SW 1271 (cell line): ENCODE results near the gene CCDC51.
"Not testable (repeated sequence)": the region's sequence is repeated elsewhere in the genome, so short reads cannot be mapped to it uniquely, and the experiment has no call there.

ENCODE experiments used
- DNase-seq, 2 experiments: peaks; one replicate each; lab custom pipeline; 2025; lab: John Stamatoyannopoulos, UW

CCDC51 gene, protein sequence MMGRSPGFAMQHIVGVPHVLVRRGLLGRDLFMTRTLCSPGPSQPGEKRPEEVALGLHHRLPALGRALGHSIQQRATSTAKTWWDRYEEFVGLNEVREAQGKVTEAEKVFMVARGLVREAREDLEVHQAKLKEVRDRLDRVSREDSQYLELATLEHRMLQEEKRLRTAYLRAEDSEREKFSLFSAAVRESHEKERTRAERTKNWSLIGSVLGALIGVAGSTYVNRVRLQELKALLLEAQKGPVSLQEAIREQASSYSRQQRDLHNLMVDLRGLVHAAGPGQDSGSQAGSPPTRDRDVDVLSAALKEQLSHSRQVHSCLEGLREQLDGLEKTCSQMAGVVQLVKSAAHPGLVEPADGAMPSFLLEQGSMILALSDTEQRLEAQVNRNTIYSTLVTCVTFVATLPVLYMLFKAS

DNA sequence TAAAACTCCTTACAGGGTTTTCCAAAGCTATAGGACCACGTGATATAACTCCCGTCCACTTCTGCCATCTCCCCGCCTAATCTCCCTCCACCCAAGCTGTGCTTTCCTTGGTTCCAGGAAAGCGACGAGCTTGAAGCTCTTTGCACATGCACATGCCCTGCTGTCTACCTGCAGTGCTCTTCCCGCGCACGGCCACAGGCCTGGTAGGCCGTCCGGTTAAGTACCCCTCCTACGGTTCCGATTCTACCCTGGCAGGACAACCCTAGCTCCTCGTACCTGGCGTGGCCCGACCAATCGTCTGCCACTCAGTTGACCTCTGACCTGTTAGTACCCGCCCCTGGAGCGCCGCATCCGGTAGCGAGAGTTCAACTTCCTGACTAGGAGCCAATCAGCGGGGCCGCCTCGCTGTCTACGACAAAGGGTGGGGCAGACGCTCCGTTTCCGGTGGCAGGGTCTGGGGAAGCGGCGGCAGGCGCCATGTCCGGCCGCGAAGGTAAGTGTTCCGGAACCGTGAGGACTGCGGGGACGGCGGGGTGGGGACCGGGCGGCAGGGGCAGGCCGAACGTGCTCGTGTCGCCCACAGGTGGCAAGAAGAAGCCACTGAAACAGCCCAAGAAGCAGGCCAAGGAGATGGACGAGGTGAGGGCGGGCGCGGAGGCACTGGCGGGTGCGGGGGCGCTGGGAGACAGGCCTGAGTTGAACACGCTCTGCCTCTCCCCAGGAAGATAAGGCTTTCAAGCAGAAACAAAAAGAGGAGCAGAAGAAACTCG is at the start of gene CCDC51, which contains the start of gene TMA7:
Gene CCDC51 (minus strand): TSS at position 300 of the 770 bp plus-strand sequence. CDS start 4,991 bp downstream, outside the sequence.
Gene TMA7 (plus strand): TSS at position 438 of the 770 bp plus-strand sequence. CDS start 40 bp downstream, at position 478.
- peak; percentile 81 to 95 for DNase-seq

DNA sequence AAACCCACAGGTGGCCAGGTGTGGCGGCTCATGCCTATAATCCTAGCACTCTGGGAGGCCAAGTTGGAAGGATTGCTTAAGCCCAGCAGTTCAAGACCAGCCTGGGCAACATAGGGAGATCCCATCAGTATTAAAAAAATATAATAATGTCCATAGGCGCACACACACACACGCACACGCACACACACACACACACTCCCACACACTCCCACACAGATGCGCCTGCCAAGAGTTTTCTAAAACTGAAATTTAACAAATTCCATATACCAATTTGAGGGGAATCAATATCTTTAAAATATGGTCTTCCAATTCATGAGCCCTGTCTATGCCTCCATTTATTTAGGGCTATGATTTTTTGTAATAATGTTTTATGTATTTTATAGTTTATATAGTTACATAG is 47.0 kb upstream of the CCDC51 start:
- DNase-seq, result no peak

DNA sequence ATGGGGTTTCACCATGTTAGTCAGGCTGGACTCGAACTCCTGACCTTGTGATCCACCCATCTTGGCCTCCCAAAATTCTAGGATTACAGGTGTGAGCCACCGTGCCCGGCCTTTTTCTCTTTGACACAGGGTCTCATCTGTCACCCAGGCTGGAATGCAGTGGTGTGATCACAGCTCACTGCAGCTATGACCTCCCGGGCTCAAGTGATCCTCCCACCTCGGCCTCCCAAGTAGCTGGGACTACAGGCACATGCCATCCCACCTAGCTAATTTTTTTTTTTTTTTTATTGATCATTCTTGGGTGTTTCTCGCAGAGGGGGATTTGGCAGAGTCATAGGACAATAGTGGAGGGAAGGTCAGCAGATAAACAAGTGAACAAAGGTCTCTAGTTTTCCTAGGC is 42.9 kb upstream of the CCDC51 start:
- DNase-seq, result not testable (repeated sequence)

DNA sequence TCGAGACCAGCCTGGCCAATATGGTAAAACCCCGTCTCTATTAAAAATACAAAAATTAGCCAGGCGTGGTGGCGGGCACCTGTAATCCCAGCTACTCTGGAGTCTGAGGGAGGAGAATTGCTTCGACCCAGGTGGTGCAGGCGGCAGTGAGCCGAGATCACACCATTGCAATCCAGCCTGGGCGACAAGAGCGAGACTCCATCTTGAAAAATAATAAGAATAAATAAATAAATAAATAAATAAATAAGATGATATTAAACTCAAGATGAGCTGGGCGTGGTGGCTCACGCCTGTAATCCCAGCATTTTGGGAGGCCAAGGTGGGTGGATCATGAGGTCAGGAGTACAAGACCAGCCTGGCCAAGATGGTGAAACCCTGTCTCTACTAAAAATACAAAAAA is 41.0 kb upstream of the CCDC51 start:
- not testable (repeated sequence) for DNase-seq

DNA sequence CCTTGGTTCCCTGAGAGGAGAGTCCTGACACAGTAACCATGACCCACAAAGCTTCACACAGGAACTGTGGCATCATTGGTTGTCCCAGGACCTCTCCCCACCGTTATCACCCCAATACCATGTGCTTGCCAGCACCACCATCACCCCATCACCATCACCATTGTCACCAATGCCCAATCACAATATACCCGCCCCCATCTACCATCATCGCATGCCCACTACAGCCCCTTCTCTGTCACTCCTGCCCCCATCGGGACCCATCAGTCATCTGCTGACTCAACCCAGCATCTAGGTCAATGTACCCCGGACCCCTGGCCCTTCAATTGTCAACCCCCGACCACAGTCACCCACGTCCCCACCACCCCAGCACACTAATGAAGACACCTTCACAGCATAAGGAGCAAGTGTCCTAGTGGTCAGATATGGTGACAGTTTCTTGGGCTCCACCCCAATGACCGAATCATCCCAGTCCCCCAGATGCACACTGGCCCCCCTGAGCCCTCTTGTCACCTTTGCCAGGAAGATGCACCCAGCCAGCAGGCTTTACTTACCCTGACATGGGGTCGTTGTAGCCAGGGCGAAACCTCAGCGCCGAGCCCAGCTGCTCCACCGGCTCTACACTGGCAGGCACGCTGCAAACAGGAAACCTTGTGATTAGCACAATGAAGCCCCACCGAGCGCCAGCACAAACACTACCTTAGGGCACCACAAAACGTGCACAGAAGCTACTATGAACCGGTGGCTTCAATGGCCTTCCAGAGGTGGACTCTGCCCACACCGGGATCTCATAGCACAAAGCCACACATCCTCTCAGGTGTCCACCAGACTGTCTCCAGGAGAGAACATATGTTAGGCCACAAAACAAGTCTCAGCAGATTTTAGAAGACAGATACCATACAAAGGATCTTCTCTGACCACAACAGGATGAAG is 39.0 kb upstream of the CCDC51 start:
- DNase-seq, result no peak

DNA sequence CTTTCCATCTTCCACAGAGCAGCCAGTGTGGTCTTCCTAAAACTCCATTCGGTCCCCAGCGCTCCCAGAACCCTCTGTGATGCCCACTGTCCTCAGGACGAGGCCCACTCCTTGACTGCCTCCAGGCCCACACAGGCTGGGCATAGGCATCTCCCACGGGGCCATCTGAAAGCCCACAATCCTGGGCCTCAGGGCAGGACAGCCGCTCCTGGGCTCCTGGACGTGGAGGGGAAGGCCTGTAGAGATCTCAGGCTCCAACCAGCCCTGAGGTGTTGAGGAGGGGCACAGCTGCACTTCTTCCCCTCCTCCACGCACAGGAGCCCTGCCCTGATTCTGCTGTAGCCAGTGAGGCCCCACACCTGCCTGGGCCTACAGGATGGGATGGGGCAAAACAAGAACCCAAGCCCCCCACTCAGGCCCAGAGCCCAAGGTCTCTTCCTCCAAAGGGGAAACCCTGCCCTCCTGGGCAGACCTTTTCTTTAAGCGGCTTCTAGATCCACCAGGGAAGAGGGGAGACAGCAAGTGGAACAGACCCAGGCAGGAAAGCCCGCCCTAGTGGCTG is 38.1 kb upstream of the CCDC51 start:
- no peak for DNase-seq

DNA sequence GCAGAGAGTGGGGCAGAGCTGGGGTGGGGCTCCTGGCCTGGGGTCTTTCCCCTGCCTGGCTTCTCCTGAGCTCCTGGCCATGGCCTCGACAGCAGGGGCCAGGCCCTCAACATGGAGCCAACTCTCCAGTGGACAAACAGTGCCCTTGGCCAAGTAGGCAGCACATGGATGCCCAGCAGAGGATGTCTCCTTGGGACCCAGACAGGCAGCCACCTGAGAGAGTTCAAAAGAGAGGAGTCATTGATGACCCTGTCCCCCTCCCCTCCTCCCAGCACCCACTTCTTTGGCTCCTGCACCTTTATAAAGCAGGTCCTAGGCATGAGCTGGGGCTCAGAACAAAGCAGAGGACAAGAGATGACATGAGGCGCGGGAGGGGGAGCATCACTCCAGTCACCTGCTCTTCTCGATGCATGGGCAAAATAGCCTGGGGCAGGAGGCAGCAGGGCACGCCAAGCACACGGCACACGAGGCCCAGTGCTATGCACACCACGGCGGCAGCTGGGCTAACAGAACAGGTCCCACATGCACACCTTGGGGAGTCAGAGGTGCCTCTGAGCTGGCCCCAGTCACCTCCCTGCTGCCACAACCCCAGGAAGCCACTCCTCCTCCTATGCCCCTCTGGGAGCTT is 36.6 kb upstream of the CCDC51 start:
- no peak for DNase-seq

DNA sequence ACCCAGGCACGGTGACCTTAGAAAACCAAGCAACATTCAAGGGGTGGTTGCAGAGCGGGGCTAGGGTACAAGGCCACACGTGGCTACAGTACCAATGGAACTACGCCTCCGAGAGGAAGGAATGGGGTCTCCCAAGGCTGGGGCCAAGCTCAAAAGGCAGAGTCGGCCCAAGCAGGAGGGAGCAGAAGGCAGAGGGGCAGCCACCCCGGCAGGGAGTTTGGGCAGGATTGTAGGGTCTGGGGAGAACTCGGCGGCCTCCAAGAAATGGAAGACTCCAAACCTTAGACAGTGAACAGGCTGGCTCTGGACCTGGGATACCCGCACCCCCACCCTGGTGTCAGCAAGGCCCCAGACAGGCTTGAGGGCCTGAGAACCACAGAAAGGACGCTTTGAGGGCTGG is 35.3 kb upstream of the CCDC51 start:
- no peak for DNase-seq

DNA sequence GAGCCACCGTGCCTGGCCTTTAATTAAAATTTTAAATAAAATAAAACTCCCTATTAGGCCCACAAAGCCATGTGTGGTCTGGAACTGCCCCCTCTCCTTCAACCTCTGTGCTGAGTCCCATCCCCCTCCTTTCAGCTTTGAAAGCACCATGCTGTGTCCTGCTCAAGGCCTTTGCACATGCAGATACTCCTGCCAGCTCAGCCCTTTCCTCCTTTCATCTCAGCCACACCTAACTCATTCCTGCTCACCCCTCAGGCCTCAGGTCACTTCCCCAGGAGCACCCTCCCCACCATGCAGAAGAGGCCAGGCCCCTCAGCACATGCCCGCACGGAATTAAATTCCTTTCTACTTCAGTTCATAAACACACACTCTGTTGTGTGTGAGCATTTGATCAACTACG is 34.7 kb upstream of the CCDC51 start:
- DNase-seq, result no peak

DNA sequence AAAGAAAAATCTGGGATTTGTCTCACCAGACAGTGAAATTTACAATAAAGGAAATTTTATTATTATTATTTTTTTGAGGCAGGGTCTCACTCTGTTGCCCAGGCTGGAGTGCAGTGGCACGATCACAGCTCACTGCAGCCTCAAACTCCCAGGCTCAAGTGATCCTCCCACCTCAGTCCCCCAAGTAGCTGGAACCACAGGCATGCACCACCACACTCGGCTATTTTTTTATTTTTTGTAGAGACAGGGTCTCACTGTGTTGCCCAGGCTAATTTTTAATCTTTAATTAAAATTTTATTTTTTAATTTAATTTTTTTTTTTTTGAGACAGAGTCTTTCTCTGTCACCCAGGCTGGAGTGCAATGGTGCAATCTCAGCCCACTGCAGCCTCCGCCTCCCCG is 34.1 kb upstream of the CCDC51 start:
- not testable (repeated sequence) for DNase-seq

DNA sequence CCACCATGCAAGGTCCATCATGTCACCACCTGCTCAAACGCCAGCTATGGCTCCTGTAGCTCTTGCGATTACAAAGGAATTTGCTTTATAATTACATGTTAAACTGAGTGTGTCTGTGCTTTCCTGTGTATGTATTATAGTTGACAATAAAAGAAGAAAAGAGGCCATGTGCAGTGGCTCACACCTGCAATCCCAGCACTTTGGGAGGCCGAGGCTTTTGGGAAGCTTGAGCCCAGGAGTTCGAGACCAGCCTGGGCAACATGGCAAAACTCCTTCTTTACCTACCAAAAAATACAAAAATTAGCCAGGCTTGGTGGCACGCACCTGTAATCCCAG is 33.7 kb upstream of the CCDC51 start:
- DNase-seq, result no peak

DNA sequence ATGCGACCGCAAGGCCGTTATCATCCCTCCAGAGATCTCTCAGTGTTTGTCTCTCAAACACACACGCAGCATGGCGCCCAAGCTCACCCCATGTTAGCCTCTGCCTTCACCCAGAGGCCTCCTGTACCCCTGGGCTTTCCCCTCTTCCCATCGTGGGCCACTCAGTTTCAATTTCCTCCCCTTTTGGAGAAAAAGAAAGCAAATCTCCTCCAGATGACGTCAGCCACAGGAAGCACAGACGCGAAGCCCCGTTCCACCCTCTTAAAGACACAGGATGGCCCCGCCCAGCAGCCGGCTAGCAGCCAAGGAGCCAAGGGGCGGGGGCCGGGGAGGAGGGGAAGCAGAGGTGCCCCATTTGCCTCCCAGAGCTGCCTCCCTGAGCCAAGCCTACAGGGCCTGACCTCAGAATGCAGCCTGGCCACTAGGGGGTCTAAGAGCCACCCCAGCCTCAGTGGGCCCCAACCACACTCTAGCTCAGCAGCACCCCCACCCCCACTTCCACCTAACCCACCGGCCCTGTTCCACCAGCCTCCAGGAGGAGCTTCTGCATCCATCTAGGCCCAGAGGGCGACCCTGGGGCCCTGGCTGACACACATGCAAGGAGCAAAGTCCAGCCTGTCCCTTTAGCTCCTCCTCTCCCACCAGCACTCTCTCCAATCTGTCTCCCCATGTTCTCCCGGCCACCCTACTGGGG is 33.2 kb upstream of the CCDC51 start:
- DNase-seq, result peak; percentile 72 to 87

DNA sequence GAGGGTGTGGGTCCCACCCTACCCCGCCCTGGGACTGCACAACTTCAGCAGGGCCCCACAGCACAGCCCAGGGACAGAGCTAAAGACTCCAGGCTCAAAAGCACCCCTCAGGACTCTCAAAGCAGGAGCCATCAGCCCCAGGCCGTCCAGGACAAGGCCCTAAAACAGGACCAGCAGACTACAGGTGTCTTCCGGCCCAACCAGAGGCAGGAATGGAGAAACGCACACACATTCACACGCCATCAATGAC is 32.7 kb upstream of the CCDC51 start:
- no peak for DNase-seq

DNA sequence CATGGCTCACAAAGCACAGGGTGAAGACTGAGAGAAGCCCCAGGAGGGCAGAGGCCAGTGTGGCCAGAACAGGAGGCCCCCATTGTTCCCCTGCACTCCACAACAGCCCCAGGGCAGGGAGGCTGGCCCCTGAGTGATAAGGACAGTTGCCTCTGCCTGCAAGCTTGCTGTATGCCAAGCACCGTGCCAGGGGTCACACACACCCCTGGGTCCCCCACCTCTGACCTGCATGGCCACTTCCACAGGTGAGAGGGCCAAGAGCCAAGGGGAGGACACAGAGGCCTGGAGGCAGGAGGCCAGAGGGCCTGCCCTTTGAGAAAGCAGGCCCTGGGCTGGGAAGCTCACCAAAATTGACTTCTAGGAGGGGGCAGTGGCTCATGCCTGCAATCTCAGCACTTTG is 30.4 kb upstream of the CCDC51 start:
- DNase-seq, result no peak

DNA sequence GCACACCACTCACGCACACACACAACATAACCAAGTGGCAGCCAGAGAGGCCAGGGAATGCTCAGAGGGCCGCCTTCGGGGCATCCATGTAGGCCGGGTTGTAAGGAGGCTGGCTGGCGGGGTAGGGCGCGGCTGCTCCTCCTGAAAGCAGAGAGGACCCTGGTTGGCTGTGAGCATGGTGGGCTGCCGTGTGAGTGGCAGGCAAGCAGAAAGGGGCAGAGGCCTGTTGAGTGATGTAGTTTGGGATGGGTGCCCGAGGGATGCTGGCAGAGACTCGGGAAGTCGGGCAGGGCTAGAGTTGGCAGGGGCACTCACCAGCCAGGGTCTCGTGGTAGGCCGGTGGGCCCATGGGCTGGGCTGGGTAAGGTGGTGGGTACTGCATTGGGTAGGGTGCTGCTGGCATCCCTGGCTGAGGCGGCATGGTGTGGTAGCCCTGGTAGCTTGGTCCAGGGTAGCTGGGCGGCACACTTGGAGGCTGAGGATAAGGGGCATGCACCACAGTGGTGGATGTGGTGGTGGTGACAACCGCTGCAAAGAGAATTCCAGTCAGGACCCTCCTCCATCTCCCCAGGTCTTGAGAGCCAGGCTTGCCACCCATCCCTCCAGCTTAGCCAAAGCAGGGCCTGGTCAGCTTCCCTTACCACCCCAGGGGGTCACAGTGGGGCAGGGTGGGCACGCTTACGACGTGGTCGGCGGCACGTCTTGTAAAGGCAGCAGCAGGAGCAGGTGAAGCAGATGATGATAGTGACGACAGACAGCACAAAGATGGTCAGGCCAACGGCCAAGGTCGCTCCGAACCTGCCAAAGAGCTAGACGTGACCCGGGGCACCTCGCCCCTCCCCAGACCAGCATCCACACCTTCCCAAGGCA is 29.4 kb upstream of the CCDC51 start:
- no peak for DNase-seq

DNA sequence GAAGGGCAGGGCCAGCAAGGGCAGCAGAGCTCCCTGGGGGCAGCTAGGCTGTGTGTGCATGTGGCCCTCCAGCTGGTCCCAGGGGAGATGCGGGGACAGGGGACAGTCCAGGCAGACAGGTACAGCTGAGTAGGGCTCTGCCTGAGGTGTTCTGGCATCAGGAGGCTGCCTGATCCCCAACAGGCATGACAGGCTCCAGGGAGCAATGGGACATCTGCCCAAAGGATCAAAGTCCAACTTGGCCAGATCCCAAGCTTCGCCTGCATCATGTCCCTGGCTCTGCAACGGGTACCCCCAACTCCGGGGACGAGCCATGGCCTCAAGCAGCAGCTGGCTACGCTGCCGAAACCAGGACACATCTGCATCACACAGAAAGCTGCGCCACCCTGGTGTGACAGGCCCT is 28.4 kb upstream of the CCDC51 start:
- DNase-seq, result no peak

DNA sequence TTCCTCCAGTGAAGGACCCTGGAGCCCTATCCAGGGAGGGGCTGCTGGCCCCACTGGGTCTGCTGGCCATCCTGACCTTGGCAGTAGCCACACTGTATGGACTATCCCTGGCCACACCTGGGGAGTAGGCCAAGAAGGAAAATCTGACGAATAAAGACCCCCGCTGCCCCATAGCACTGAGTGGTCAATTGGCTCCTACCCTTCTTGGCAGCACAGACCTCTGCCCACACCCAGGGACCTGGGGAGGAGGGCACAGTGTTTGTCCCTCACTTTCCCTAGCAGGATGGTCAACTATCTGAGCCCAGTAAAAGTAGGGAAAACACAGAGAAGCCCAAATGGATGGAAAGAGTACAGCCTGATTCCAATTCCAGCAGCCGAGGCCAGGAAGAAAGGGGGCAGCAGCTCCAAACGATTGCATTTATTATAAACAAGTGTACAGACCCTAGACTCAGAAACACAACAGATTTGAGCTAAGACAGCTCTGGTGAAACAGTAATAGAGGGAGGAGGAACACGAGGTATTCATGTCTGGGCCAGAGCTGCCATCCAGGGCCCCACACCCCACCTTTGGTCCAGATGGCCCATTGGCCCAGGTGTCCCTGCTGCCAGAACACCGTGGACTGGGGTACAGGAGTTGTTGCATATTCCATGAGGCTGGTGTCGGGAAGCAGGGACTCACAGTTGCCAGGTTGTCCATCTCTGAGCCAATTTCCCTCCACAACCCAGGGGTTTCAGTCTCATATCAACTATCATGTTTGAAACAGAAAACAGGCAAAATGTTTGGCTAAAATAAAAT is 27.8 kb upstream of the CCDC51 start:
- no peak for DNase-seq

DNA sequence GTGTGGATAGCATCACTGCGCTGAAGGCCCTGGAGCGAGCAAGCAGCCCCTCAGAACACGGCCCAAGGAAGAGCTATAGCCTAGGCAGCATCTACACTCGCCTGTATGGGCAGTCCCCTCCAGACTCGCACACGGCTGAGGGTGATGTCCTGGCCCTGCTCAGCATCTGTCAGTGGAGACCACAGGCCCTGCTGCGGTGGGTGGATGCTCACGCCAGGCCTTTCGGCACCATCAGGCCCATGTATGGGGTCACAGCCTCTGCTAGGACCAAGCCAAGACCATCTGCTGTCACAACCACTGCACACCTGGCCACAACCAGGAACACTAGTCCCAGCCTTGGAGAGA is 27.2 kb upstream of the CCDC51 start:
- DNase-seq, result no peak

DNA sequence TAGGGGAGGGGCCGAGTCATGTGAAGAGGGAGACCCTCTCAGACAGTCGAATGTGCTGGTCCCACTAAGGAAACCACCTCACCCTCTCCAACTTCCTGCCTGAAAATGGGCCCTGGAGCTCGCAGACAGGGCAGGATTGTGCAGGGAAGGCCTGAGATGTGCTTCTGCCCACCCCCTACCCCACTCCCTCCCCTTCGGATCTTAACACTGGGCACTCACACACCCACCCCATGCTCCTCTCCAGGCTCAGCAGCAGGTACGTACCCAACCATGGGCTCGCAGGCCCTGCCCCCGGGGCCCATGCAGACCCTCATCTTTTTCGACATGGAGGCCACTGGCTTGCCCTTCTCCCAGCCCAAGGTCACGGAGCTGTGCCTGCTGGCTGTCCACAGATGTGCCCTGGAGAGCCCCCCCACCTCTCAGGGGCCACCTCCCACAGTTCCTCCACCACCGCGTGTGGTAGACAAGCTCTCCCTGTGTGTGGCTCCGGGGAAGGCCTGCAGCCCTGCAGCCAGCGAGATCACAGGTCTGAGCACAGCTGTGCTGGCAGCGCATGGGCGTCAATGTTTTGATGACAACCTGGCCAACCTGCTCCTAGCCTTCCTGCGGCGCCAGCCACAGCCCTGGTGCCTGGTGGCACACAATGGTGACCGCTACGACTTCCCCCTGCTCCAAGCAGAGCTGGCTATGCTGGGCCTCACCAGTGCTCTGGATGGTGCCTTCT is 26.6 kb upstream of the CCDC51 start:
- DNase-seq, result peak in 1 of 2 experiments; percentile 35
